ENCODE measurements around the gene RPL18A. TPM values are rescaled to one million over a fixed set of nuclear protein-coding genes. Genes with fewer than 3 reads are reported as not detected.
"Not testable (repeated sequence)": the region's sequence is repeated elsewhere in the genome, so short reads cannot be mapped to it uniquely, and the experiment has no call there.

Gene RPL18A
- total RNA-seq, 1 donor from 2014 or later = 2,269 TPM

- intact Hi-C loops (cut with micrococcal nuclease) = no loop called here
Observed at GRCh38 chr19:17866312-17866963, 6.7 kb downstream of the RPL18A start.

GRCh38 chr19:17866964-17867486, 7.3 kb downstream of the RPL18A start:
- intact Hi-C loops (cut with micrococcal nuclease) = no loop called here

DNA sequence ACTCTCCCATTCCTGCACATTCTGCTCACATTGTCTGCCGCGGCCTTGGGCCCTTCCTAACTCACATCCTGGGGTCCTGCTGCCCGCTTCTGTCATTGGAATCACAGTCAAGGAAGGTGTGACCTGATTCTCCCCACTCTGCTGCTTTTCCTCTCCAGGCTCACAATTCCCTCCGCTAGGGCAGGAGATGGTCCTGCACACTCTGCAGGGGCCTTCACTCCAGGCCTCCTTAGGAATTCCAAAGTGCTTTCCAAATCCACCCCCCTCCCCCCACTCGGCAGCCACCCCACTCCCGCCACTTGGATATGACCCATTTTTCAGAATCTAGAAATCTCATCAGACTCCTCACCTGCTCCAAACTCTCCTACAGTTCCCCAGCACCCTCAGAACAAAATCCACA, 9.0 kb downstream of the RPL18A start:
- intact Hi-C loops (cut with micrococcal nuclease) = no loop called here

- intact Hi-C loops (cut with micrococcal nuclease) = no loop called here
Observed at GRCh38 chr19:17869114-17869608, 9.5 kb downstream of the RPL18A start.

- intact Hi-C loops (cut with micrococcal nuclease) = loop anchor here (5.0 kb wide), 1 partner anchor 126 kb away; no protein-coding TSS in a partner anchor
Observed at GRCh38 chr19:17871032-17871877, 11.5 kb downstream of the RPL18A start.

GRCh38 chr19:17871878-17872250, 12.2 kb downstream of the RPL18A start, which contains the start of gene SLC5A5:
TSS of gene SLC5A5 (plus strand) at chr19:17871945. CDS start at chr19:17872320, 375 bp downstream.
- intact Hi-C loops (cut with micrococcal nuclease) = loop anchor here (5.0 kb wide), 1 partner anchor 125 kb away; no protein-coding TSS in a partner anchor

- intact Hi-C loops (cut with micrococcal nuclease) = loop anchor here (5.0 kb wide), 1 partner anchor 125 kb away; no protein-coding TSS in a partner anchor
Observed at GRCh38 chr19:17872251-17873001, 12.7 kb downstream of the RPL18A start.

GRCh38 chr19:17873786-17874757, 14.4 kb downstream of the RPL18A start:
- intact Hi-C loops (cut with micrococcal nuclease) = loop anchor here (2.0 to 5.0 kb wide), 2 partner anchors 15 to 123 kb away; partner anchors contain the start of gene RPL18A

DNA sequence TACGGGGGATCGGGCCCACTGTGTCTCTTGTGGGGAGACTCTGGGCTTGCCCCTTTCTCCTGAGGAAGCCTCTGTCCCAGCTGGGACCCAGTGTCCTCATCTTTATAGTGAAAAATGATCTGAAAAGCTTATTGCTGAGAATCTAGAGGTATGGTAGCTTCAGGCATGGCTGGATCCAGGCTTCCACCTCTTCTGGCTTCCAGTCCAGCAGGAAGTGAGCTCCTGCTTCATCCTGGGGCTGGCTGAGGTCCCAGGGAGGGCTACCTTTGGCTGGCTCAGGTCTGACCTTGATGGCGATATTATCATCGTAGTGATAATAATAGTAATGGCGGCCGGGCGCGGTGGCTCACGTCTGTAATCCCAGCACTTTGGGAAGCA, 15.0 kb downstream of the RPL18A start:
- intact Hi-C loops (cut with micrococcal nuclease) = loop anchor here (2.0 to 5.0 kb wide), 2 partner anchors 16 to 123 kb away; partner anchors contain the start of gene RPL18A

- intact Hi-C loops (cut with micrococcal nuclease) = no loop called here
Observed at GRCh38 chr19:17877696-17878095, 18.0 kb downstream of the RPL18A start.

- intact Hi-C loops (cut with micrococcal nuclease) = no loop called here
Observed at GRCh38 chr19:17879466-17879865, 19.8 kb downstream of the RPL18A start.

DNA sequence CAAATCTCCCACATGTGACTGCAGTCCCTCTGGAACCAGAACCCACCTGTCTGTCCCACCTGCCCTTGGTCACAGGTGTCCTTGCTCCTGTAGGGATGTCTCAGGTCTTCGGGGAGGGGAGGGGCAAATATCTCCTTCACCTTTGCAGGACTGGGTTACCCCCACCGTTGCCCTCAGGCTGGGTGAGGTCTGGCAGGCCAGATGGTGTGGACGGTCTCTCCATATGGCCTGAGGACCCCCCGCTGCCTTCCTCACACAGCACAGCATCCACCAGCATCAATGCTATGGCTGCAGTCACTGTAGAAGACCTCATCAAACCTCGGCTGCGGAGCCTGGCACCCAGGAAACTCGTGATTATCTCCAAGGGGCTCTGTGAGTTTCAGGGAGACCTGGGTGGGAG, 22.0 kb downstream of the RPL18A start:
- intact Hi-C loops (cut with micrococcal nuclease) = no loop called here

- intact Hi-C loops (cut with micrococcal nuclease) = no loop called here
Observed at GRCh38 chr19:17883627-17884410, 24.1 kb downstream of the RPL18A start.

DNA sequence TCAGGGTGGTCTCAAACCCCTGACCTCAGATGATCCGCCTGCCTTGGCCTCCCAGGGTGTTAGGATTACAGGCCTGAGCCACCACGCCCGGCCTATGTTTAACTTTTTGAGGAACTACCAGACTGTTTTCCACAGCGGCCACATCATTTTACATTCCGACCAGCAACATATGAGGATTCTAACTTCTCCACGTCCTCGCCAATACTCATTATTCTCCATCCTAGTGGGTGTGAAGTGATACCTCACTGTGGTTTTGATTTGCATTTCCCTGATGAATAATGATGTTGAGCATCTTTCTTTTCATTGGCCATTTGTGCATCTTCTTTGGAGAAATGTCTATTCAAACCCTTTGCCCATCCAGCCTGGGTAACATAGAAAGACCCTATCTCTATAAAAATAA, 26.8 kb downstream of the RPL18A start:
- intact Hi-C loops (cut with micrococcal nuclease) = no loop called here

- intact Hi-C loops (cut with micrococcal nuclease) = not testable (repeated sequence)
Observed at GRCh38 chr19:17887221-17887620, 27.5 kb downstream of the RPL18A start.

DNA sequence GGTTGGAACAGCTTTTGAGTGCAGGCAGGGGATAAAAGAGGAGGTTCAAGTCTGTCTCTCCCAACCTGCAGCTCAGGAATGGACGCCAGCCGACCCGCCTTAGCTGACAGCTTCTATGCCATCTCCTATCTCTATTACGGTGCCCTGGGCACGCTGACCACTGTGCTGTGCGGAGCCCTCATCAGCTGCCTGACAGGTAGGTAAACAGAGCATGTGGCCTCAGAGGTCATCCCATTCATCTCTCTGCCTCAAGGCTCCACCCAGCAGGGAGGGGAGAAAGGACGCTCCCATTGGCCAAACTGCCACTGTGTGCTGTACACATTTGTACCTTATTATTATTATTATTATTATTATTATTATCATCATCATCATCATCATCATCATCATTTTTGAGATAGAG, 28.6 kb downstream of the RPL18A start:
- intact Hi-C loops (cut with micrococcal nuclease) = no loop called here

DNA sequence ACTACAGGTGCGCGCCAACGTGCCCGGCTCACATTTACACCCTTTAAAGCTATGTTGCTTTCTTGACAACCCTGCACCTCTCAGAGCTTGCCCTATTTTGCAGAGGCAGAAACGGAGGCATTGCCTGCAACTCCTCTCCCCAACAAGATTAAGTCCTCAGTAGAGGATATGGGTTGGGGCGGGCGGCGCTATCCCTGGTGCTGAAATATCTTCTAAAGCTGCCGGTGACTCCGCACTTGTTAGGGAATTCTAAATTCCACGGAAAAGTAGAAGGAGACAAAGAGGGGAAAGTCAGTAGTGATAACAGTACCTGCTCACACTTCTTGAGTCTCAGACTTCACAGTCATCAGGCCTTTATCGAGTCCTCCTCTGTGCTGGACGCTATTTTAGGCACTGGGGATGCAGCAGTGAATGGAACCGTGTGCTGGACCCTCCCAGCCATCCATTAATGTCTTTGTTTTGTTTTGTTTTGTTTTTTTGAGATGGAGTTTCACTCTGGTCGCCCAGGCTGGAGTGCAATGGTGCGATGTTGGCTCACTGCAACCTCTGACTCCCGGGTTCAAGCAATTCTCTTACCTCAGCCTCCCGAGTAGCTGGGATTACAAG, 30.0 kb downstream of the RPL18A start:
- intact Hi-C loops (cut with micrococcal nuclease) = no loop called here

GRCh38 chr19:17893766-17894165, 34.1 kb downstream of the RPL18A start:
- intact Hi-C loops (cut with micrococcal nuclease) = no loop called here

- intact Hi-C loops (cut with micrococcal nuclease) = no loop called here
Observed at GRCh38 chr19:17902701-17903100, 43.0 kb downstream of the RPL18A start.

Measured in T-helper 2 cell treated with Interferon-gamma antibody and Interleukin-4, amounts not matched to agents 100 ng/mL and 5 ng/mL, for 36 hours (primary cell).